C4-2B (cell line): ENCODE results near the gene DENND4A.

Source experiments
- ZFX ChIP-seq: fragments of 450-650 bp; IDR thresholded peaks from 2 replicates; pipeline ENCODE4 v1.6.1; 2017
- TF ChIP-seq, protein P1 (sequence below): fragments of 450-650 bp; conservative IDR thresholded peaks from 2 replicates; pipeline ENCODE4 v1.5.1; 2017; ENCODE audit warnings: mild to moderate bottlenecking

DNA sequence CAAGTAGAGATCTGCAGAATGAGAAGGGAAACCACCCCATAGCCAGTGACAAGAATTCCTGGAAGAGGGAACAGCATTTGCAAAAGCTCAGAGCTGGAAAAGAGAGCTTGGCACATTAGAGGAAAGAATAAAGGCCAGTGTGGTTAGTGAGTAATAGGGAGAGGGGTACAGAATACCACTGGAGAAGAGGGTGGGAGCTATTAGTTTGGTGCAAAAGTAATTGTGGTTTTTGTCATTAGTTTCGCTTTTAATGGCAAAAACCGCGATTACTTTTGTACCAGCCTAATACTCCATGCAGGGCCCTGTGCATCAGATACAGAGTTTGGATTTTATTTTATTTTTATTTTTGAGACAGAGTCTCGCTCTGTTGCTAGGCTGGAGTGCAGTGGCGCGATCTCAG, 160.6 kb downstream of the DENND4A start:
- TF ChIP-seq, protein P1, sequence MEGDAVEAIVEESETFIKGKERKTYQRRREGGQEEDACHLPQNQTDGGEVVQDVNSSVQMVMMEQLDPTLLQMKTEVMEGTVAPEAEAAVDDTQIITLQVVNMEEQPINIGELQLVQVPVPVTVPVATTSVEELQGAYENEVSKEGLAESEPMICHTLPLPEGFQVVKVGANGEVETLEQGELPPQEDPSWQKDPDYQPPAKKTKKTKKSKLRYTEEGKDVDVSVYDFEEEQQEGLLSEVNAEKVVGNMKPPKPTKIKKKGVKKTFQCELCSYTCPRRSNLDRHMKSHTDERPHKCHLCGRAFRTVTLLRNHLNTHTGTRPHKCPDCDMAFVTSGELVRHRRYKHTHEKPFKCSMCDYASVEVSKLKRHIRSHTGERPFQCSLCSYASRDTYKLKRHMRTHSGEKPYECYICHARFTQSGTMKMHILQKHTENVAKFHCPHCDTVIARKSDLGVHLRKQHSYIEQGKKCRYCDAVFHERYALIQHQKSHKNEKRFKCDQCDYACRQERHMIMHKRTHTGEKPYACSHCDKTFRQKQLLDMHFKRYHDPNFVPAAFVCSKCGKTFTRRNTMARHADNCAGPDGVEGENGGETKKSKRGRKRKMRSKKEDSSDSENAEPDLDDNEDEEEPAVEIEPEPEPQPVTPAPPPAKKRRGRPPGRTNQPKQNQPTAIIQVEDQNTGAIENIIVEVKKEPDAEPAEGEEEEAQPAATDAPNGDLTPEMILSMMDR: no peak
- TF ChIP-seq ZFX: no peak
